ENCODE measurements around the gene MYH6. TPM values are rescaled to one million over a fixed set of nuclear protein-coding genes. Genes with fewer than 3 reads are reported as not detected.
A peak's percentile ranks its signal among the peaks of the same experiment; 100 is the strongest.

Gene MYH6
- total RNA-seq, 1 donor from 2014 or later = 0.24 TPM

DNA sequence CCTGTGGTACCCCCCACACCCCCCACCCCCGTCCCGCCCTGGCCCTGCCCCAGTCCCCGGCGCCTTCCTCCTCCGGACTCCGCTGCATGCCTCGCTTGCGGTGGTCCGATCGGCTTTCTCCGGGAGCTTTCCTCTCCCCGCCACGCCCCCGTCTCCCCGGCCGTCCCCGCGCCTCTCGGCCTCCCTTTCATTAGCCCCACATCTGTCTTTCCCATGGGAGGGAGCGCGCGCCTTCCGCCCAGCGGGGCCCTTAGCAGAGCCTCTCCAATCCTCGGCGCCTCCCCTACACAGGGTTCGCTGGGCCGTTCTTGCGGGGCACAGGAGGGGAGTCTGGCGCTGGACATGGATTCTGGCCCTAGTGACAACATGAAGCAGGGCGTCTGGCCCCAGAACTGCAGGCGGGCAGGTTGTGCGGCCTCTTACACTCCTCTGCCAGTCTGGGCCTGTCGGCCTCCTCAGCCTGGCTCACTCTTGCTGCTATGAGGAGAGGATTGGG lies 41.6 kb downstream of the MYH6 start:
- Mint-ChIP-seq H3K36me3 (peaks cover 4% of the 10 kb centered on the region), H3K27ac (peak overlapping the region; percentile 83), H3K4me3 (peak overlapping the region; percentile 86), H3K4me1 (ENCODE audit: unreplicated experiment) (peaks cover 23% of the 10 kb centered on the region), H3K27me3 (peaks cover 12% of the 10 kb centered on the region), H3K9me3 (no peaks in the 10 kb centered on the region)
- TF ChIP-seq, protein P1, sequence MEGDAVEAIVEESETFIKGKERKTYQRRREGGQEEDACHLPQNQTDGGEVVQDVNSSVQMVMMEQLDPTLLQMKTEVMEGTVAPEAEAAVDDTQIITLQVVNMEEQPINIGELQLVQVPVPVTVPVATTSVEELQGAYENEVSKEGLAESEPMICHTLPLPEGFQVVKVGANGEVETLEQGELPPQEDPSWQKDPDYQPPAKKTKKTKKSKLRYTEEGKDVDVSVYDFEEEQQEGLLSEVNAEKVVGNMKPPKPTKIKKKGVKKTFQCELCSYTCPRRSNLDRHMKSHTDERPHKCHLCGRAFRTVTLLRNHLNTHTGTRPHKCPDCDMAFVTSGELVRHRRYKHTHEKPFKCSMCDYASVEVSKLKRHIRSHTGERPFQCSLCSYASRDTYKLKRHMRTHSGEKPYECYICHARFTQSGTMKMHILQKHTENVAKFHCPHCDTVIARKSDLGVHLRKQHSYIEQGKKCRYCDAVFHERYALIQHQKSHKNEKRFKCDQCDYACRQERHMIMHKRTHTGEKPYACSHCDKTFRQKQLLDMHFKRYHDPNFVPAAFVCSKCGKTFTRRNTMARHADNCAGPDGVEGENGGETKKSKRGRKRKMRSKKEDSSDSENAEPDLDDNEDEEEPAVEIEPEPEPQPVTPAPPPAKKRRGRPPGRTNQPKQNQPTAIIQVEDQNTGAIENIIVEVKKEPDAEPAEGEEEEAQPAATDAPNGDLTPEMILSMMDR (conservative IDR thresholded peaks at IDR 0.05) = no peak
- peak; percentile 88 for DNase-seq (ENCODE audit: extremely low spot score, unreplicated experiment)

DNA sequence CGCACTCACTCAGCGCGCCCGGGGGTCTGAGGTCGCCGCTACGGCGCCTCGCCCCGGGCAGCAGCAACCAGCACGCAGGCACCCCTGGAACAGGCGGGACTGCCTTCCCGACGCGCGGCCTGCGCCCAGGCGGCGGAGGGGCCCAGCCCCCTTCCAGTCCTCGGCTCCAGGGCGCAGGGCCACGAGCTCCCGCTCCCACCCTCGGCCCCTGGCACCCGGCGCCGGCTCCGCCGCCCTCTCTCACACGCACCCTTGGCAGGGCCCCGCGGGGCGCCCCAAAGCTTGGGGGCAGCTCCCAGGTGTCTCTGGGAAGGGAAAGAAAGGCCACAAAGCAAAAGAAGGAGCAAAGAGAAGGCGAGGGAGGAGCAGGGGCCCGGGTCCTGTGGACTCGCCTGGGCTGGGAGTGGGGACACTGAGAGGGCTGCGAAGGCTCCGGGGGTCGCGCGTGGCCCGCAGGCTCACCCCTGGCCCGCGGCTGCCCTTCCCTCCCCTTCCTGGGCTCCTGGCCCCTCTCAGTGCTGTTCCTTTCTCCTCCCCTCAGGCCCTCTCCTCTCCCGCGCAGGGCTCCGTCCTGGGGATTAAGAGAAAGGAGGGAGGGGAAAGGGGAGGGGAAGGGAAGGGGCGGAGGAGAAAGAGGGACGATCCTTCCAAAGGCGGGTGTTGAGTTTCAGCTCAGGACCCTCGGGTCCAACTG lies 42.2 kb downstream of the MYH6 start:
- Mint-ChIP-seq H3K9me3 (no peaks in the 10 kb centered on the region), H3K4me1 (ENCODE audit: unreplicated experiment) (peaks cover 28% of the 10 kb centered on the region), H3K4me3 (peak overlapping the region; percentile 86), H3K27ac (peak overlapping the region; percentile 83), H3K27me3 (peaks cover 11% of the 10 kb centered on the region), H3K36me3 (peaks cover 8% of the 10 kb centered on the region)
- no peak for DNase-seq (ENCODE audit: extremely low spot score, unreplicated experiment)
- TF ChIP-seq, protein P1 (conservative IDR thresholded peaks at IDR 0.05) = no peak

- TF ChIP-seq, protein P1 (conservative IDR thresholded peaks at IDR 0.05) = no peak
- Mint-ChIP-seq H3K36me3 (peaks cover 10% of the 10 kb centered on the region), H3K4me3 (peak within 1 kb of the TSS; percentile 96), H3K27me3 (peaks cover 11% of the 10 kb centered on the region), H3K9me3 (no peaks in the 10 kb centered on the region), H3K4me1 (ENCODE audit: unreplicated experiment) (peaks cover 29% of the 10 kb centered on the region), H3K27ac (peak within 1 kb of the TSS; percentile 96)
- DNase-seq (ENCODE audit: extremely low spot score, unreplicated experiment) = no peak
Measured at GRCh38 chr14:23365036-23365731, 42.9 kb downstream of the MYH6 start, which contains the start of gene EFS. TSS of gene EFS (minus strand) at chr14:23365172. CDS start at chr14:23365025, 147 bp downstream.

GRCh38 chr14:23364164-23365035 lies 43.7 kb downstream of the MYH6 start:
- TF ChIP-seq, protein P1 (conservative IDR thresholded peaks at IDR 0.05) = no peak
- Mint-ChIP-seq H3K27ac (peak overlapping the region; percentile 96), H3K4me1 (ENCODE audit: unreplicated experiment) (peaks cover 29% of the 10 kb centered on the region), H3K9me3 (no peaks in the 10 kb centered on the region), H3K27me3 (peaks cover 11% of the 10 kb centered on the region), H3K4me3 (peak overlapping the region; percentile 96), H3K36me3 (peaks cover 10% of the 10 kb centered on the region)
- no peak for DNase-seq (ENCODE audit: extremely low spot score, unreplicated experiment)

DNA sequence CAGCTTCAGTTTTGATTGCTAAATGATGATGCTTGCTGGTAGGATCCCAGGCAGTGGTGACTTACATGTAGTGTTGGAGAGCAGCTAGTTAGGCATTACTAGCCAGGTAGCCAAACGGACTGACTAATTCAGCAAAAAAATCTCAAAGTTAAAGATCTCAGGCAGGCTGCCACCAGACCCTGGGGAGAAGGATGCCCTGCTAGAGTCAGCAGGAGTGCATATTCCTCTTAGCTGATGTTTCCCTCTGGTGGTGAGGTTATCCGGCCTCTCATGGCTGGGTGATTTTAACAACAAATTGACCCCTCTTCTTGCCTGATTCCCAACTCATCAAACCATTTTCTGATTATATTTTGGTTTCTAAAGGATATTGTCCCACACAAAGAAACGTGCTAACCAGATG lies 45.9 kb downstream of the MYH6 start:
- Mint-ChIP-seq H3K4me3 (peak overlapping the region; percentile 55), H3K27me3 (peaks cover 6% of the 10 kb centered on the region)

More for the DNA sequence above, 45.9 kb downstream of the MYH6 start:
- H3K9me3 Mint-ChIP-seq = no peaks in the 10 kb centered on the region
- peaks cover 17% of the 10 kb centered on the region for H3K36me3 Mint-ChIP-seq
- H3K4me1 Mint-ChIP-seq (ENCODE audit: unreplicated experiment) = peaks cover 28% of the 10 kb centered on the region
- no peak overlapping the region for H3K27ac Mint-ChIP-seq
- TF ChIP-seq, protein P1 (conservative IDR thresholded peaks at IDR 0.05) = peak; percentile 53
- no peak for DNase-seq (ENCODE audit: extremely low spot score, unreplicated experiment)

Data from type B pancreatic cell (in vitro differentiated cells).